Thyroid gland (tissue), 4 donors: ENCODE results near the gene SLF1.

ENCODE experiments used
- POLR2A ChIP-seq, 2 donors: fragments of 450-650 bp; IDR thresholded peaks; one replicate each; pipeline ENCODE4 v1.6.1; 2017; ENCODE audit warnings: antibody characterized with exemption in 2 of 2, mild to moderate bottlenecking in 2 of 2, moderate library complexity in 1 of 2
- TF ChIP-seq, protein P1 (sequence below), 6 experiments: fragments of 200-600 bp in 3 of 6; fragments of 450-650 bp in 3 of 6; sonication (generic) in 3 of 6; IDR thresholded peaks; one replicate each; pipeline ENCODE4 v1.5.1; 2016 to 2019; ENCODE audit warnings: antibody characterized with exemption in 6 of 6, mild to moderate bottlenecking in 2 of 6, inconsistent platforms in 1 of 6, moderate library complexity in 1 of 6

DNA sequence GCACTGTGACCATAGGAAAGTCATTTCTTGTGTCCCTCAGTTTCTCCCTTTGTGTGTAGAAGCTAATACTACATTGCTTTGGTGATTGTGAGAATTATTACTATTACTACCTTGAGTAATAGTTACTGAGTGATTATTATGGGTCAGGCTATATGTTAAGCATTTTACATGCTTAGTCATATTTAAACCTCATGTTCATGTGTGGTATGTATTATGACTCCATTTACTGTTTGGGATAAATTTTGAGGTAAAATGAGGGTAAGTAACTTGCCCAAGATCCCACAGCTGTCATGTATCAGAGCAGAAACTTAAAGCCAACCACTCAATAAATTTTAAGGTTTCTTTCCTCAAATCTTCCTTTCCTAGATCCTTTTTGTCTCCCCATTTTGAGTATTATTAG is 28.3 kb downstream of the SLF1 start:
- TF ChIP-seq, protein P1, sequence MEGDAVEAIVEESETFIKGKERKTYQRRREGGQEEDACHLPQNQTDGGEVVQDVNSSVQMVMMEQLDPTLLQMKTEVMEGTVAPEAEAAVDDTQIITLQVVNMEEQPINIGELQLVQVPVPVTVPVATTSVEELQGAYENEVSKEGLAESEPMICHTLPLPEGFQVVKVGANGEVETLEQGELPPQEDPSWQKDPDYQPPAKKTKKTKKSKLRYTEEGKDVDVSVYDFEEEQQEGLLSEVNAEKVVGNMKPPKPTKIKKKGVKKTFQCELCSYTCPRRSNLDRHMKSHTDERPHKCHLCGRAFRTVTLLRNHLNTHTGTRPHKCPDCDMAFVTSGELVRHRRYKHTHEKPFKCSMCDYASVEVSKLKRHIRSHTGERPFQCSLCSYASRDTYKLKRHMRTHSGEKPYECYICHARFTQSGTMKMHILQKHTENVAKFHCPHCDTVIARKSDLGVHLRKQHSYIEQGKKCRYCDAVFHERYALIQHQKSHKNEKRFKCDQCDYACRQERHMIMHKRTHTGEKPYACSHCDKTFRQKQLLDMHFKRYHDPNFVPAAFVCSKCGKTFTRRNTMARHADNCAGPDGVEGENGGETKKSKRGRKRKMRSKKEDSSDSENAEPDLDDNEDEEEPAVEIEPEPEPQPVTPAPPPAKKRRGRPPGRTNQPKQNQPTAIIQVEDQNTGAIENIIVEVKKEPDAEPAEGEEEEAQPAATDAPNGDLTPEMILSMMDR (IDR thresholded peaks at IDR 0.05), result no peak
- TF ChIP-seq POLR2A (IDR thresholded peaks at IDR 0.05), result no peak
